Renal pelvis (tissue), 12 donors: ENCODE measurements around the gene CRACDL. TPM values are rescaled to one million over a fixed set of nuclear protein-coding genes. Genes with fewer than 3 reads are reported as not detected.
A peak's percentile ranks its signal among the peaks of the same experiment; 100 is the strongest.

Experiments
- DNase-seq: peaks from one replicate; pipeline ENCODE4 v3.0.0-alpha.2; 2013
- long read RNA-seq, 16 experiments: transcript quantifications; one replicate each; lab custom pipeline, GENCODE V29; 2026
- polyA plus RNA-seq, 3 donors: library from polyadenylated mRNA; unstranded; fragments of 120-200 nt; gene quantifications; one replicate each; pipeline ENCODE4 v1.2.1, GENCODE V29; 2013; ENCODE audit not compliant: insufficient read length in 3 of 3

The CRACDL gene, protein sequence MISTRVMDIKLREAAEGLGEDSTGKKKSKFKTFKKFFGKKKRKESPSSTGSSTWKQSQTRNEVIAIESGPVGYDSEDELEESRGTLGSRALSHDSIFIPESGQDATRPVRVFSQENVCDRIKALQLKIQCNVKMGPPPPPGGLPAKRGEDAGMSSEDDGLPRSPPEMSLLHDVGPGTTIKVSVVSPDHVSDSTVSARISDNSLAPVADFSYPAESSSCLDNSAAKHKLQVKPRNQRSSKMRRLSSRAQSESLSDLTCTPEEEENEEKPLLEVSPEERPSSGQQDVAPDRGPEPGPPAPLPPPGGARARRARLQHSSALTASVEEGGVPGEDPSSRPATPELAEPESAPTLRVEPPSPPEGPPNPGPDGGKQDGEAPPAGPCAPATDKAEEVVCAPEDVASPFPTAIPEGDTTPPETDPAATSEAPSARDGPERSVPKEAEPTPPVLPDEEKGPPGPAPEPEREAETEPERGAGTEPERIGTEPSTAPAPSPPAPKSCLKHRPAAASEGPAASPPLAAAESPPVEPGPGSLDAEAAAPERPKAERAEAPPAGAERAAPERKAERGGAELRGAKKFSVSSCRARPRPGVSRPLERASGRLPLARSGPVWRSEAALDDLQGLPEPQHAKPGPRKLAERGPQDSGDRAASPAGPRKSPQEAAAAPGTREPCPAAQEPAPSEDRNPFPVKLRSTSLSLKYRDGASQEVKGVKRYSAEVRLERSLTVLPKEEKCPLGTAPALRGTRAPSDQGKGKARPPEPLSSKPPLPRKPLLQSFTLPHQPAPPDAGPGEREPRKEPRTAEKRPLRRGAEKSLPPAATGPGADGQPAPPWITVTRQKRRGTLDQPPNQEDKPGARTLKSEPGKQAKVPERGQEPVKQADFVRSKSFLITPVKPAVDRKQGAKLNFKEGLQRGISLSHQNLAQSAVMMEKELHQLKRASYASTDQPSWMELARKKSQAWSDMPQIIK
- 1 to 10 TPM; 3.0 to 3.4 (median 3.0) TPM for polyA plus RNA-seq
- long read RNA-seq, donor 1: 0 reads
- long read RNA-seq, donor 2: 0 reads
- long read RNA-seq, donor 3: 0 reads
- long read RNA-seq, donor 4: 0 reads
- long read RNA-seq, donor 5: 0 reads
- long read RNA-seq, donor 6: 0 reads
- long read RNA-seq, donor 7: 0 reads
- long read RNA-seq, donor 8: 0 reads
- long read RNA-seq, donor 9: 0 reads
- long read RNA-seq, donor 10: 0 reads
- long read RNA-seq, donor 11: 0 reads
- long read RNA-seq, donor 12: 0 reads
- long read RNA-seq, donor 13: 0 reads
- long read RNA-seq, donor 14: 0 reads
- long read RNA-seq, donor 15, partial matches to known transcripts: 0 of 1 reads
- long read RNA-seq, donor 15, other reads (novel, unspliced or antisense): 0 of 1 reads
- long read RNA-seq, donor 16, partial matches to known transcripts: 0 of 1 reads
- long read RNA-seq, donor 16, other reads (novel, unspliced or antisense): 0 of 1 reads

DNA sequence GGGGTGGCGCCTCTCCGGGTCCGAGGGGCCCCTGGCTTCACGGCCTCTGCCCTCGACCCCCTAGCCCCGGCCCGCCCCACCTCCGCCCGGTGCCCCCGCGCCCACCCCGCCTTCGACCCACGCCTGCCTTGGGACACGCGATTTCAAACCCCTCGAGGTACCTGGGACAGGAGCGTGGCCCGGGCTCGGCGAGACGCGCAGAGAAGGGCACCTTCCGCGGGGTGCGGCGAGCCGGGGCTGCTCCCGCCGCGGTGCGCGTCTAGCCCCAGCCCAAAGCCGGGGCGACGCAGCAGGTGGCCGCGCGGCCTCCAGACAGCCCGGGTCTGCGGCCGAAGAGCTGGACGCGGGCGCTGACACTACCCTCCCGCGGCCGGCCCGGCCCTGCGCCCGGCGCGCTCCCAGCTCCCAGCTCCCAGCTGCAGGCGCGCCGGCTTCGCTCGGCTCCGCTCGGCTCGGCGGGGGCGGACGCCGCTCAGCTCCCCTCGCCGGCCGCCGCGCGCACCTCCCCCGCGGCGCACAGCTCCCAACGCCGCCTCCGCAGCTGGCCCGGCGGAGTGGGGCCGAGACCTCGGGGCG is at the start of gene CRACDL:
Gene CRACDL, minus strand, starts transcription at position 449 of the 576 bp plus-strand sequence. CDS start 89,425 bp downstream, outside the sequence.
- peak; percentile 33 for DNase-seq

DNA sequence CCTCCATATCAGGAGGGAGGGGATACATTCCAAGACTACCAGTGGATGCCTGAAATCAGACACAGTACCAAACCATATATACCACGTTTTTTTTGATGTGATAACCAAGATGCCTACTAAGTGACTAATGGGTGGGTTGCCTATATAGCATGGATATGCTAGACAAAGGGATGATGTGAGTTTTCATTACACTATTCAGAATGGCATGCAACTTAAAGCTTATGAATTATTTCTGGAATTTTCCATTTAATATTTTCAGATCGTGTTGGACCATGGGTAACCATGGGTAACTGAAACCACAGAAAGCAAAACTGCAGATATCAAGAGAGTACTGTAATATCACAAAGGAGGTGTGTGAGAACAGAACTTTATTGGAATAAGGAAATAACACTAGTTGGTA is 39.6 kb upstream of the CRACDL start:
- no peak for DNase-seq

DNA sequence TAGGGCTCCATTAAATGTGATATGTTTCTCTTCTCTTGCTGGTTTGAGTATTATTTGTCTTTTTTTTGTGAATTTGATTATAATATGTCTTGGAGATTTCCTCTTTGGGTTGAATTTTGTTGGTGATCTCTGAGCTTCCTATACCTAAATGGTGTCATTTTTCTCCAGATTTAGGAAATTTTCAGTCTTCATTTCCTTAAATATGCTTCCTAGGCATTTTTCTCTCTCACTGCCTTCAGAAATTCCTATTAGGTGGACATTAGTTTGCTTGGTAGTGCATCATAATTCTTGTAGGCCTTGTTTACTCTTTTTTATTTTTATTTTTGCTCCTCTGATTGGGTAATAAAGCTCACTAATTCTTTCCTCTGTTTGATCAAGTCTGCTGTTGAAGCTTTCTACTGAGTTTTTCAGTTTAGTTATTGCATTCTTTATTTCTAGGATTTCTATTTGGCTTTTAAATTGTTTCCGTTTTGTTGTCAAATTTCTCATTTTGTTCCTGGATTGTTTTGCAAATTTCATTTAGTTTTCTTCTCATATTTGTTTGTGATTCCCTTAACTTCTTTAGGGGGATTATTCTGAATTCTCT is 36.6 kb upstream of the CRACDL start:
- no peak for DNase-seq

DNA sequence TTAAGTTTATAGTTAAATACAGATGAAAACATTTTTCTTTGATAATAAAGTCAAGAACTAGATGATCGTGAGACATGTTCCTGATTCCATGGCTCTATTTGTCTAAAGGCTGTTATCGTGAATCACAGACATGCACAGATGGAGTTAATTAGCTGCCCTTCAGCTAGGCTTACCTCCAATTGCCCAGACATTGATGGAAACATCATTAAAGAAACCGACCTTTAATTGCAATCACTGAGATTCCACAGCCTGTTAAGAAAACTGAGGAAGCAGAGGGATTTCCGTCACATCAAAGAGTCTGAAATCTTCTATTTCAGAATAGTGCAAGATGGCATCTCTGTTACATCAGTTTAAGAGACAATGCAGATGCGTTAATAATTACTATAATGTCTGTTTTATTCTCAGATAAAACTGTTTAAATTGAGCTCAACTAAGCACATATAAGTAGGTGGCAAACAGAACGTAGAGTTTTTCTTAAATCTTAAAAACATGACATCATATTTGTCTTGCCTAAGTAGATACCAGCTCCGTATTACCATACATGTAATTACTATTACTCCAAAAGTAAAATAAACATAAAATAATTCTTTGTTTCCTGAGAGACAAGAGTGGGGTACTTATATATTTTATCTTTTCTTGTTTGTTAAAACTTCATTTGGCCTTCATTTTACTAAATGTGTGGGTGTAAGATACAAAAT is 23.9 kb upstream of the CRACDL start:
- DNase-seq: no peak

DNA sequence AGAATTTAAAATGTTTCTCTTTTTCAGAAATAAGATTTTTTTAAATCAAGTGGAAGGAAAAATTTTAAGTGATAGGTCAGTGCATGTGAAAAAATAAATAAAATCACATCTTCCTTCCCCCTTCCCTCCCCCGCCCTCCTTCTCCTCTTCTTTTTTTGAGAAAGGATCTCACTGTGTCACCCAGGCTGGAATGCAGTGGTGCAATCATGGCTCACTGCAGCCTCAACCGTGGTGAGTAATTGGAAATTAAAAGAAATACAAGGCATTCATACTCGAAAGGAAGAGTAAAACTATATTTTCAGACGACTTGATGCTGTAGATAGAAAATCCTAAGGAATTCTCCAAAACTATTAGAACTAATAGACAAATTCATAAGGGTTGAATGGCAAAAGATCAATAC is 16.9 kb upstream of the CRACDL start:
- no peak for DNase-seq

DNA sequence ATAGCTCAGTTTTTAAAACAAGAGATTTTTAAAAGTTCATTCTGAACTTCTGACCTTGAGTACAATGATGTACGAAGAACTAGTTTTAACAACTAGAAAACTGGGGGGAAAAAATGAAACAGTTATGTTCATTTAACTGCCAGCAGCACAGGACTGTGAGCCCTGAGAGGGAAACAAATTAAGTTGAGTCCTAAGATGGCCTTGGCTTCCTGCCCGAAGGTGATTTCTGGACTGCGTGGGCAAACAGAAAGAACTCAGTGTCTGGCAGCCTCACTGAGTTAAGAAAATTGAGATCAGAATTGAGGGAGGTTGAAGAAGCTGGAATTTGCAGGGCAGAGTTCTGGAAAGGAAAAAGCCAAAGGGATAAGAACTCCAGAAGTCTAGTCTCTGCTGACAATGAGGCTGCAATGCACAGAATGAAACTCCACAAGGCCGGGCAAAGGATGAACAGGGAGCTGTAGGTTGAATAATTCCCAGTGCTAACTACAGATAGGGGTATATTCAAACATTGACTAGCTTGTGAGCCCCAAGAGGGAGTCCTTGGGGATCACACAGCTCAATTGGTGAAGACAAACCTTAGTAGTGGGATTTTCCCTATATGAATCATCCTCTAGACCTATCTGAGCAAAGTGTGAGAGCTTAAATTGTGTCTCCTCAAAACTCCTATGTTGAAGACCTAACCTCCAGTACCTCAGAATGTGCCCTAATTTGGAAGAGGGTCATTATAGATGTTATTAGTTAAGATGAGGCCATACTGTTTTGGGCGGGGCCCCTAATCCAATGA is 13.1 kb upstream of the CRACDL start:
- DNase-seq: no peak

DNA sequence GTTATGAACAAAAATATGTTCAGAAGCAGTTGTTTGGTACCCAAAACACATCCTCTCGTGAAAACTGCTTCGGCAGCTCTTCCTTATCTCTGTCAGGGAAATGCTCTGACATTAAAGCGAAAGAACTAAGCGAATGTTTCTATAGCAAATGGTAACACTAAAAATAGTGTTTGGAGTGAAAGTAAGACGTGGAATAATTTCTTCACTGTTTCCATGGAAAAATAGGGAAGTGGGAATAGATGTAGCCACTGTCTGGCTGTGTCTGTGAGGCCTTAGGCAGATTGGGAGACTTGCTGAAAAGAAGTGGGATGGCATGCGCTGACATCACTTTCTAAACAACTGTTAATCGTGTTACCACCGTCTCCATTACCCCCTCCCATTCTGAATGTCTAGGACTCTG is 11.5 kb upstream of the CRACDL start:
- no peak for DNase-seq

DNA sequence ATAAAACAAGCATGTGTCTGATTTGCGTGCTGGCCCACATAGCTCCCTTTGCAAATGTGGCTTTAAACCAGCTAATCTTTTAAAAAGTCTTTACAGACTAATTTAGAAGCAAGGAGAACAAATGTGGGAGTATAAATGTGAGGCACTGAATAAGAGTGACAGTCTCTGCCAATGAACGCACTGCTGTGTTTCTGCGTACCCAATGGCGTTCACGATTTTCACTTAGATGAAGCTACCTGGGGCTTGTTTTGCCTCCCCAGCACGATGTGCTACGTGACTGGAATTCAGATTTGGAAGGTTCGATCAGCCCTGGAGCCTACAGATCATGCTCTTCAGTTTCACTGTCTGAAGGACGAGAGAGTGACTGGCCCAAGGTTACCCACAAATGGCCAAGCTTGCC is 10.8 kb upstream of the CRACDL start:
- no peak for DNase-seq

DNA sequence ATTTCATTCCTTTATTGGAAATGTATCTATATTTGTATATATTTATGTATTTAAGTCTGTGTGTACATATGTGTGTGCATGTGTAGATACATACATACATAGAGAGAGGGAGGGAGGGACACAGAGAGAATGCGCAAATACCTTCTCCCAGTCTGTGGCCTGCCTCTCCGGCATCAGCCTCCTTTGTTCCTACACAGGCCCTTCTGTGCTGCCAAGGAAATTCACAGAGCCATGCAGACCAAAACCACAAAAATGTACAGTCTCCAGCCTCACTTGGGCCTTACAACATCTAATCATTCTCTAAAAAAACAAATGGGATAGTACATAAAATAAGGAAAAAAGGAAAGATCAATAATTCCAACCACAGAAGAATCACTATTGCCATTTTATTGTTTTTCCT is 8.8 kb upstream of the CRACDL start:
- DNase-seq: no peak

DNA sequence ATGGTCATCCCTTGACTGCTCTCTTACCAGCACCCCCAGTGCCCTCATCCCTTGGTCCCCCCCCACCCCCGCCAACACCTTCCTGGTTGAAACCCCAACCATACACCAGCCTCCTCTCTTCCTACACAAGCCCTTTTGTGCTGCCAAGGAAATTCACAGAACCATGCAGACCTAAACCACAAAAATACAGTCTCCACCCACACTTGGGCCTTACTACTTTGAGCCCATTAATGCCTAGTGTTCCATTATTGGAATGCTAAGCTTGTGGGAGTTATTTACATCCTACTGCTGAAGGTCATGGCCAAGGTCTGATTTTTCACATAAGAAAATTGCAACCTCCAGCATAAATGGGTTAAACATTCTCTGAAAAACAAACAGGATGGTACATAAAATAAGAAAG is 4.1 kb upstream of the CRACDL start:
- no peak for DNase-seq

DNA sequence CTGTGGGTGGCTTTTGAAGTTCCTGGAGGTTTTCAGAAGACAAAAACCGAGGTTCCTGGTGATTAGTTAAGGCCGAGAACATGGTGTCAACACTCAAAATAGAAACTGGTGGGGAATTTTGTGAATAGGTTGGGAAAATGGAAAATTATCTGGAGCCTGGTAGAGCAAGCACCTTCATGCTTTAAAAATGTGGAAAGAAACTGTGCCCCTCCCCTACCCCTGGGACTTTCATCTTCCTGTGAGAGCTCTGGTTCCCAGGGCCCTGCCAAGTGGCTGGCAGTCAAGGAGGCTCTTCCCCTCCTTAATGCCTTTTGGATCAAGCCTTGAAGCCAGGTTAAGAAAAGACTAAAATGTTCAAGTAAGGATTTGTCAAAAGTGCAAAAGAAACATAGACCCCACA is 1.9 kb upstream of the CRACDL start:
- DNase-seq: no peak

DNA sequence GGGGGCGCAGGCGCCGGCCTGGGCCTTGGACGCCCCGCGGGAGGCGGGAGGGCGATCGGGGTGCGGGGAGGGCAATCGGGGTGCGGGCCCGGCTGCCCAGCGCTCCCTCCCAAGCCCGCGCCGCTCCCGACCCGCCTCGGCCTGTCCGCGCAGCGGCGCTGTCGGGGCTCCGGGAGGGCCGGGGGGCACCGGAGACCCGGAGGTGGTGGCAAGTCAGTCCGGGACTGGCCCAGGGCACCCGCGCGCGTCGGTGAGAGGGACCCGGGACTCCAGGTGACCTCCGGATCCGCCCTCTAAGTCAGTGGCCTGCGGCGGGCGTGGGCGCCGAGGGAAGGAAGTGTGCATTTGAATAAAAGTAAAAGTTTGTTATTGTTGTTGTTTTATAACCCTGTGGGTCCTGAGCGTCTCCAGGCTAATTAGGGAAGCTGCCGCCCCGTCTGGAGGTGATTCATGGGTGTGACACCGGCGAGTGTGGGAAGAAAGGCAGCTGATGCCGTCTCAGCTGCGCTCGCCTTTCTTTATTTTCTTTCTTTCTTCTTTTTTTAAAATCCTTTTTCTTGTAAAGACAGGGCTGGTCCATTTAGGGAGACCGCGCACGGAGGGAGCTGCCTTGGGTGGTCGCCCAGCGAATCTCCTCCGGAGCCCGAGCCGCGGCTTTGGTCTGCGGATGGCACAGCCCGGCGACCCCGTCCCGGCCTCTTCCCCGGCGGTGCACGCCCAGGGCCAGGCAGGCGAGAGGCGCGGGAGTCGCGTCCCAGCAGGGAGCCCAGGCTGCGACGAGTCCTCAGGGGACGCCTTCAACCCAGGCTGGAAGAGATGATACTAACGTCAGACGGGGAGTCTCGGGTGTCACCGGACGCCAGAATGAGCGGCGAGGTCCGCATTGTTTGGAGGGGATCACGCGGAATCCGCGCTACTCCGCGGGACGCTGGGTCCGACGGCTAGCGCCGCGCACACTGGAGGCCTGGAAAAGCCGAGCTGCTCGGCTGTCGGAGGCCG is 627 bp upstream of the CRACDL start:
- peak; percentile 22 for DNase-seq

DNA sequence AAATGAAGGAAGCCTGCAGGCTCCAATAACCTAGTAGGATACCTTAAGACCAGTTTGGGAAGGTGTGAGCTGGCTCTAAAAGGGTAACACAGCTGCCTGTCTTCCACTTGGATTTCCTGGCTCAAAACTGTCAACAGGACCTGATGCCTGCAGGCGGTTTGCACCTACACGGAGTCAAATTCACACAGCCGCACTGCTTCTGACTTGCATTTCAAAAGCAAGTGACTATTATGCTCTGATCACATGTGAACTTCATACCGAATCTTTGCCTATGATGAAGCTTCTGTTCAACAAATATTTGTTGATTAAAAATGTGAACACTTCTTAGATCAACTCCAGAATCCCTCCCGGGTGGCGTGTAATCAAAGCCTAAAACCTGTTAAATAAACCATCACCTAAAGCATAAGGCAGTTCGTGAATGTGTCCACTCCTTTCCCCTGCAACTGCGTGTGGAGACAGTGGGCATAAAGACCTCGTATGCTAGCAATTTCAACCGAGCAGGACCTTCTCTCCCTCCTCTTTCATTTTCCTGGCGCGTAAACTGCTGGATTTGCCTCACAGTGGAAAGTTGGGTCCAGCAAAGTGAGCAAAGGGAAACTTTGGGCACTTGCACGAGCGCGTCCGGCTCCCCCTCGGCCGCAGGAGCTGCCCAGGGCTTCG is 784 bp downstream of the CRACDL start:
- DNase-seq: no peak

DNA sequence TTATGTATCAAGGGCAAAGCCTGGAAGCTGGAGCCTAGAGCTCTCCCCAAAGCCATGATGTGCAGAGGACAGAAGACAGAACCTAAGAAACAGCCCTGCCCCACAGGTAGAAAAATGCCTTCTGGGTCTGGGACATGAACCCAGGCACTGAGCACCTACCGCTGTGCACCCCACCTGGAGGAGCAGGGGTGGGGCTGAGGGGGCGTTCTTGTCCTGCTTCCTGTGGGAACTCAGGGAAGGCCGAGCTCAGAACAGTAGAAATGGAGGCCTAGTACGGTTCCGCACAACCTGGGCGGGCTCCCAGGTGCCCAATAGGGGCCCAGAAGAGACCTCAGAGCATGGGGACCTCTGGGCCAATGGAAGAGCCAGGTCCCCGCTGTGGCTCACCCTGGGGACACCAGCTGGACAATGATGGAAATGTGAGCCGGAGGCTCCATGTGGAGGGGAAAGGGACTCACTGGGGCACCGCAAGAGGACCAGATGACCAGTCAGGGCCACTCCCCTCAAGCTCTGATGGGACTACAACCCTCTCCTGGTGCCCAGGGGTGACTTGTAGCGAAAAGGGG is 3.2 kb downstream of the CRACDL start:
- no peak for DNase-seq

DNA sequence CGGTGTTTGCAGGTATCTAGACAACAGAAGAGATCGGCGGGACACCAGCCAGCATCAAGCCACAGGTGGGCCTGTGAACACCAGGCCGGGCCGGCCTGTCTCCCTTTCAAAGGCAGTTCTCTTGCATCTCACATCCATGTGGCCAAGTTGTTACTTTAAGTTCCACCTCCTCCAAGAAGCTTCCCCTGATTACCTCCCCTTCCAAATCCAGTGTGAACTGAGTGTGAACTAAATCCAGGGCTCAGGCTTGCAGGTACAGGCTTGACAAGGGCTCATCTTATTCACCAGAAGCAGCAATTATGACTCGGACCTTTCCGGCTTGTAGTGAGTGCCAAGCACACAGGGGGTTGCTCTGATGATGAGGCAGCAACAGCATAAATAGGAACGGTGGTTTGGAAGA is 3.9 kb downstream of the CRACDL start:
- no peak for DNase-seq

DNA sequence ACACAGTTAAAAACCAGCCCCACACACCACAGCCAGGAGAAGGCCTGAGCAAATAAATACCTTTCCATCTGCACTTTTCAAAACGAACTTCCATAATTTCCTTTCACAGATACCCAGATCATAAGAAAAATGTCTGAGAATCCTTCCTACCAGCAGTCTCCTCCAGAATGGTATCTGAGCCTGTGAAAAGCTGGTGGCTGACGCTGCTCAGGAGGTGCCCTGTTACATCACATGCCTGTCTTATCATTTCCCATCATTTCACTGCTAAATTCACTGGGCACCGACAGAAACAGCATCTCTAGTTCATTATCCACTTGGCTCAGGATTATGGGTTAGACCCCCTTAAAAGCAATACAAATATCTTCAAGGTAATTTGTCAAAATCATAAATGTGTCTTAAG is 4.4 kb downstream of the CRACDL start:
- DNase-seq: no peak

DNA sequence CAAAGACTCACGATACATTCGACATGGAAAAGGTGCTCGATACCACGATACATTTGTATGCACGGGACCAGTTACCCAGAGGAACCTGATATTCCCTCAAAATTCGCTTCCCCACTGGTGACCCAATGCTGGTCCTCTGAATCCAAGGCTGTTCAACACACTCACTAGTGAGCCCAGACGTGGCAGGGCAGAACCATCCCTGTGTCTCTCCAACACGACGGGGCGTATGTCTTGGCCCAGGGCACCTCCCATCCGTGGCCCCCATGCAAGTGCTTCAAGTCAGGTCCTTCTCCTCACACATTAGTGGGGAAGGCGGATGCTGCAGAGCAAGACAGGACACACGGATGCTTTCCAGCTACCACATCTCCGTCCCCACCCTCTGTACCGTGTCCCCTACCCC is 6.1 kb downstream of the CRACDL start:
- DNase-seq: no peak
